Neutrophil (primary cell): ENCODE results near the gene OR4F6.
"Not testable (repeated sequence)": the region's sequence is repeated elsewhere in the genome, so short reads cannot be mapped to it uniquely, and the experiment has no call there.

Experiments
- H3K27ac ChIP-seq: fragments of 200-600 bp; sonication (generic); 2 replicates; pipeline ENCODE4 v1.5.1; 2016; ENCODE audit warnings: mild to moderate bottlenecking, moderate library complexity
- H3K27me3 ChIP-seq: fragments of 200-600 bp; sonication (generic); 2 replicates; pipeline ENCODE4 v1.6.0; 2016; ENCODE audit warnings: mild to moderate bottlenecking
- H3K36me3 ChIP-seq: fragments of 200-600 bp; sonication (generic); 2 replicates; pipeline ENCODE4 v1.5.1; 2017
- H3K4me1 ChIP-seq, 2 experiments: fragments of 200-600 bp in 1 of 2; sonication (generic) in 1 of 2; 1 replicate in 1 of 2; 2 replicates in 1 of 2; pipeline versions ENCODE4 v1.5.1 to v1.6.1; 2013 to 2016; ENCODE audit warnings: low read depth in 1 of 2, low read length in 1 of 2, mild to moderate bottlenecking in 1 of 2, moderate library complexity in 1 of 2; ENCODE audit not compliant: control insufficient read depth in 1 of 2, insufficient read depth in 1 of 2
- H3K4me3 ChIP-seq, 2 experiments: fragments of 200-600 bp in 1 of 2; sonication (generic) in 1 of 2; 1 replicate in 1 of 2; 2 replicates in 1 of 2; pipeline ENCODE4 v1.5.1; 2013 to 2016; ENCODE audit warnings: low read depth in 1 of 2, low read length in 1 of 2, mild to moderate bottlenecking in 1 of 2, moderate library complexity in 1 of 2
- H3K9me3 ChIP-seq: fragments of 200-600 bp; sonication (generic); 2 replicates; pipeline ENCODE4 v1.5.1; 2016
- CTCF ChIP-seq: fragments of 200-600 bp; sonication (generic); IDR thresholded peaks from 2 replicates; pipeline ENCODE4 v1.5.1; 2016; ENCODE audit warnings: antibody characterized with exemption

OR4F6 gene

GRCh38 chr15:101775136-101775535 is 28.2 kb upstream of the OR4F6 start:
- Histone ChIP-seq H3K27ac (no peak overlapping the region), H3K9me3 (no peaks in the 10 kb centered on the region), H3K4me1 (no peaks in the 10 kb centered on the region), H3K36me3 (no peaks in the 10 kb centered on the region), H3K27me3 (no peaks in the 10 kb centered on the region), H3K4me3 (no peak overlapping the region)
- TF ChIP-seq CTCF, result no peak

- H3K4me1 ChIP-seq, H3K27me3 ChIP-seq, H3K9me3 ChIP-seq, H3K4me3 ChIP-seq, H3K27ac ChIP-seq, H3K36me3 ChIP-seq: not testable (repeated sequence)
These were observed 24.7 kb upstream of the OR4F6 start for GRCh38 chr15:101778576-101778975.

GRCh38 chr15:101780225-101780624 is 23.1 kb upstream of the OR4F6 start:
- not testable (repeated sequence) for H3K9me3 ChIP-seq, H3K4me3 ChIP-seq, H3K36me3 ChIP-seq, H3K4me1 ChIP-seq, H3K27ac ChIP-seq
- H3K27me3 ChIP-seq, result peaks cover 15% of the 10 kb centered on the region

GRCh38 chr15:101781928-101782327 is 21.4 kb upstream of the OR4F6 start:
- no peaks in the 10 kb centered on the region for H3K9me3 ChIP-seq
- no peak overlapping the region for H3K4me3 ChIP-seq
- peaks cover 20% of the 10 kb centered on the region for H3K27me3 ChIP-seq
- H3K36me3 ChIP-seq, result no peaks in the 10 kb centered on the region
- TF ChIP-seq CTCF, result no peak
- H3K4me1 ChIP-seq, result no peaks in the 10 kb centered on the region
- H3K27ac ChIP-seq, result no peak overlapping the region

GRCh38 chr15:101784644-101785043 is 18.7 kb upstream of the OR4F6 start:
- no peaks in the 10 kb centered on the region for H3K9me3 ChIP-seq
- H3K4me1 ChIP-seq, result no peaks in the 10 kb centered on the region
- no peak overlapping the region for H3K27ac ChIP-seq
- peaks cover 24% of the 10 kb centered on the region for H3K27me3 ChIP-seq
- no peaks in the 10 kb centered on the region for H3K36me3 ChIP-seq
- TF ChIP-seq CTCF, result no peak
- H3K4me3 ChIP-seq, result no peak overlapping the region

- H3K27ac ChIP-seq, H3K4me3 ChIP-seq, H3K4me1 ChIP-seq, H3K36me3 ChIP-seq, H3K9me3 ChIP-seq: not testable (repeated sequence)
- H3K27me3 ChIP-seq, result peaks cover 33% of the 10 kb centered on the region
These were observed 16.9 kb upstream of the OR4F6 start for GRCh38 chr15:101786422-101786821.

- not testable (repeated sequence) for H3K36me3 ChIP-seq, H3K4me3 ChIP-seq, H3K27ac ChIP-seq, H3K9me3 ChIP-seq, H3K4me1 ChIP-seq
- H3K27me3 ChIP-seq, result peaks cover 33% of the 10 kb centered on the region
These were observed 15.3 kb upstream of the OR4F6 start for GRCh38 chr15:101788001-101788400.

GRCh38 chr15:101788503-101789269 is 14.6 kb upstream of the OR4F6 start:
- H3K27ac ChIP-seq, H3K4me3 ChIP-seq, H3K36me3 ChIP-seq, H3K4me1 ChIP-seq, H3K9me3 ChIP-seq: not testable (repeated sequence)
- H3K27me3 ChIP-seq, result peaks cover 26% of the 10 kb centered on the region

GRCh38 chr15:101790748-101791147 is 12.6 kb upstream of the OR4F6 start:
- not testable (repeated sequence) for H3K36me3 ChIP-seq, H3K27ac ChIP-seq, H3K4me1 ChIP-seq, H3K9me3 ChIP-seq, H3K4me3 ChIP-seq
- H3K27me3 ChIP-seq, result peaks cover 24% of the 10 kb centered on the region

- not testable (repeated sequence) for H3K27ac ChIP-seq, H3K9me3 ChIP-seq, H3K4me3 ChIP-seq, H3K36me3 ChIP-seq, H3K4me1 ChIP-seq
- peaks cover 18% of the 10 kb centered on the region for H3K27me3 ChIP-seq
These were observed 9.3 kb upstream of the OR4F6 start for GRCh38 chr15:101793981-101794380.
